Uterus (tissue), 4 donors: ENCODE measurements around the gene GNG7. TPM values are rescaled to one million over a fixed set of nuclear protein-coding genes. Genes with fewer than 3 reads are reported as not detected.
"Not testable (repeated sequence)": the region's sequence is repeated elsewhere in the genome, so short reads cannot be mapped to it uniquely, and the experiment has no call there.

Source experiments
- DNase-seq, 2 donors: peaks; one replicate each; pipeline ENCODE4 v3.0.0-alpha.2; 2019 to 2020
- H3K27ac ChIP-seq, 2 donors: fragments of 200-600 bp; sonication (generic); 1 replicate in 1 of 2; 2 replicates in 1 of 2; pipeline ENCODE4 v1.5.1; 2016 to 2018
- H3K27me3 ChIP-seq, 2 donors: fragments of 200-600 bp; sonication (generic); one replicate each; pipeline ENCODE4 v1.5.1; 2018 to 2019; ENCODE audit warnings: control low read depth in 1 of 2
- H3K36me3 ChIP-seq, 2 donors: fragments of 200-600 bp; sonication (generic); one replicate each; pipeline ENCODE4 v1.5.1; 2019; ENCODE audit warnings: control low read depth in 1 of 2
- H3K4me1 ChIP-seq, 2 donors: fragments of 200-600 bp; sonication (generic); one replicate each; pipeline ENCODE4 v1.5.1; 2018 to 2019; ENCODE audit warnings: control low read depth in 1 of 2
- H3K4me3 ChIP-seq, 2 donors: fragments of 200-600 bp; sonication (generic); 1 replicate in 1 of 2; 2 replicates in 1 of 2; pipeline ENCODE4 v1.5.1; 2018 to 2019; ENCODE audit warnings: mild to moderate bottlenecking in 1 of 2
- H3K9me3 ChIP-seq, 2 donors: fragments of 200-600 bp; sonication (generic); one replicate each; pipeline ENCODE4 v1.5.1; 2019; ENCODE audit warnings: control low read depth in 1 of 2
- POLR2A ChIP-seq, 2 donors: fragments of 450-650 bp; IDR thresholded peaks; one replicate each; pipeline ENCODE4 v1.6.1; 2016; ENCODE audit warnings: antibody characterized with exemption in 2 of 2, mild to moderate bottlenecking in 1 of 2, moderate library complexity in 1 of 2
- intact Hi-C: fragments of 100-400 bp; cut with DNase I; formaldehyde crosslinking; loops from one replicate; pipeline ENCODE4 v1.15.1; 2023; ENCODE audit warnings: low total_unique reads
- total RNA-seq, 4 donors: library from RNA; depleted of rRNA in 3 of 4; stranded (reverse); fragments of >200 nt in 3 of 4; gene quantifications; one replicate each; pipeline versions ENCODE4 v1.1.0 to v1.2.4, GENCODE V29; 2014 to 2023
- TF ChIP-seq, protein P1 (sequence below), 4 experiments: fragments of 200-600 bp in 2 of 4; fragments of 450-650 bp in 2 of 4; sonication (generic) in 2 of 4; IDR thresholded peaks; one replicate each; pipeline ENCODE4 v1.5.1; 2016 to 2019; ENCODE audit warnings: antibody characterized with exemption in 4 of 4, mild to moderate bottlenecking in 2 of 4, moderate library complexity in 1 of 4
- donor health status: DM: yes; HTN: yes; CAD: no.

Gene GNG7
- total RNA-seq, 4 donors from 2014 or later, result 0.88 to 11.1 (median 3.2) TPM

- no peak overlapping the region for H3K4me3 ChIP-seq
- no peak overlapping the region for H3K27ac ChIP-seq
- H3K4me1 ChIP-seq, result no peaks in the 10 kb centered on the region
- no peaks in the 10 kb centered on the region for H3K27me3 ChIP-seq
- intact Hi-C loops, result loop anchor here (2.0 kb wide), 1 partner anchor 140 kb away; no protein-coding TSS in a partner anchor
- DNase-seq, result no peak
- no peaks in the 10 kb centered on the region for H3K36me3 ChIP-seq
- no peaks in the 10 kb centered on the region for H3K9me3 ChIP-seq
- TF ChIP-seq, protein P1, sequence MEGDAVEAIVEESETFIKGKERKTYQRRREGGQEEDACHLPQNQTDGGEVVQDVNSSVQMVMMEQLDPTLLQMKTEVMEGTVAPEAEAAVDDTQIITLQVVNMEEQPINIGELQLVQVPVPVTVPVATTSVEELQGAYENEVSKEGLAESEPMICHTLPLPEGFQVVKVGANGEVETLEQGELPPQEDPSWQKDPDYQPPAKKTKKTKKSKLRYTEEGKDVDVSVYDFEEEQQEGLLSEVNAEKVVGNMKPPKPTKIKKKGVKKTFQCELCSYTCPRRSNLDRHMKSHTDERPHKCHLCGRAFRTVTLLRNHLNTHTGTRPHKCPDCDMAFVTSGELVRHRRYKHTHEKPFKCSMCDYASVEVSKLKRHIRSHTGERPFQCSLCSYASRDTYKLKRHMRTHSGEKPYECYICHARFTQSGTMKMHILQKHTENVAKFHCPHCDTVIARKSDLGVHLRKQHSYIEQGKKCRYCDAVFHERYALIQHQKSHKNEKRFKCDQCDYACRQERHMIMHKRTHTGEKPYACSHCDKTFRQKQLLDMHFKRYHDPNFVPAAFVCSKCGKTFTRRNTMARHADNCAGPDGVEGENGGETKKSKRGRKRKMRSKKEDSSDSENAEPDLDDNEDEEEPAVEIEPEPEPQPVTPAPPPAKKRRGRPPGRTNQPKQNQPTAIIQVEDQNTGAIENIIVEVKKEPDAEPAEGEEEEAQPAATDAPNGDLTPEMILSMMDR (IDR thresholded peaks at IDR 0.05), result no peak
- TF ChIP-seq POLR2A (IDR thresholded peaks at IDR 0.05), result no peak
Observed at GRCh38 chr19:2612619-2613249, 89.8 kb downstream of the GNG7 start.

GRCh38 chr19:2611483-2612464 is 90.7 kb downstream of the GNG7 start:
- Histone ChIP-seq H3K27ac (peak overlapping the region; percentile 82 to 88), H3K4me1 (no peaks in the 10 kb centered on the region), H3K27me3 (no peaks in the 10 kb centered on the region), H3K36me3 (no peaks in the 10 kb centered on the region), H3K9me3 (no peaks in the 10 kb centered on the region), H3K4me3 (no peak overlapping the region)
- TF ChIP-seq, protein P1 (IDR thresholded peaks at IDR 0.05), result no peak
- TF ChIP-seq POLR2A (IDR thresholded peaks at IDR 0.05), result no peak
- intact Hi-C loops, result loop anchor here (2.0 kb wide), 1 partner anchor 139 kb away; no protein-coding TSS in a partner anchor
- no peak for DNase-seq

DNA sequence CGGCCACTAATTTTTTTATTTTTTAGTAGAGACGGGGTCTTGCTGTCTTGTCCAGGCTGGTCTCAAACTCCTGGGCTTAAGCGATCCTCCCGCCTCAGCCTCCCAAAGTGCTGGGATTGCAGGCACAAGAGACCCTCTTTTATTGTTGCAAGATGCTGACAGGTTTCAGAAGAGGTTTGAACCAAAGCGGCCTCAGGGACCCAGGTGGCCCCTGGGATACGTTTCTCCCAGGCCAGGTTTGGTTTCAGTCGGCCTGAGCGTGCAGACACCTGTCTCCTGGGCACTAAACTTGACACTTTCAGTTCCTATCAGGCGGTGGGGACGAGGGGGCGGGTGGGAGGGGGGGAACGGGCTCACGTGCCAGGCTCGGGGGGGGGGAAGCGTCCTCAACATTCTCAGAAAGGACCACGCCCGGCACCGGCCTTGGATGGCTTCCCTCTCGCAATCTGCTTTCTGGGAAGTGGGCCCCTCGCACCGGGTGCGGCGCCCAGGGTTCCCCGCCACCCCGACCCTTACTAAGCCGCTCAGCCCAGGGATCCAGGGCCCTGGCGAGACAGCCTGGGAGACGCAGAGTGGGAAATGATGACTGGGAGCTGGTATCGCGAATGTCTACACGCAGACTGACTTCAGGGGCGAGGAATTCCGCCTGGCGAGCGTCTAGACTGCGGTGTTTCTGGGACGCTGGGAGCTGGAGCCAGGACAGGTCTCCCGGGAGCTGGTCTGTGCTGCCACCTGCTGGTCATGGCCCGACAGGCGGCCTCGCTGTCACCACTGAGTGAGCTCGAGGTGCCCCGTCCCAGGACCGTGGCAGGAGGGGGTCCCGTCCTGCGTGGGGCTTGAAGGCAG is 91.6 kb downstream of the GNG7 start:
- intact Hi-C loops, result no loop called here
- Histone ChIP-seq H3K27ac (peak overlapping the region; percentile 82 to 88), H3K9me3 (no peaks in the 10 kb centered on the region), H3K4me1 (no peaks in the 10 kb centered on the region), H3K27me3 (no peaks in the 10 kb centered on the region), H3K36me3 (no peaks in the 10 kb centered on the region), H3K4me3 (peak overlapping the region; percentile 33 to 40)
- TF ChIP-seq POLR2A (IDR thresholded peaks at IDR 0.05), result peak; percentile 19 to 43
- TF ChIP-seq, protein P1 (IDR thresholded peaks at IDR 0.05), result peak; percentile 97 to 99 (median 98)
- peak; percentile 92 to 93 for DNase-seq

DNA sequence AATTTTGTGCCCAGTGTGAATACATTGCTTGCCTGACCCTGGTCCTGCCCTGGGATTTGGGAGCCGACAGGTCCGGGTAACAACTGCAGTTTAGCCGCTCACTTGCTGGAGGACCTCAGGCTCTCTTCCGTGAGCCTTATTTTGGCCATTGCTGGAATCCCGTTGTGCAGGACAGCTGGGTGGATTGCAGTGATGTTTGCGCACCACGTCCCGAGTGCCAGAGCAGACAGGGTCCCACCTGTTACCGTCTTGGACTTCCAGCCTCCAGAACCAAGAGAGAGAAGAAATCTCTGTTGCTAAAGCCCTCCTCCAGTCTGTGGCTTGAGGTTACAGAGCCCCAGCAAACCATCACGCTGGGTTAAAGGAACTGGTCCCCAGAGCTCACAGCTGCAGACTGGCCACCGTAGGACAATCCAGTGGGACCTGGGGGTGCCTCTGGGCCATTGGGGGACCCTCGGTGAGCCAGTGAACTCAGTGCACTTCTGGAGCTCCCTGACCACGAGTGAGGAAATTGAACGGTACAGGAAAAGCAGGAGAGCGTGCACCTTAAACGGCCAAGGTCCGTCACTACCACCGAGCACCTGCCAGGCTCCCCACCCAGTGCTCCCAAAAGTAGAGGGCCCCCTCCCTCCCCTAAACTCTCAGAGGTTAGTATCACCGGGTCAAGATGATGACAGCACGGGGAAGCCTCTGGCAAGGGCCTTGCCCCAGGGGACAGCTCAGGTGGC is 92.9 kb downstream of the GNG7 start:
- no peaks in the 10 kb centered on the region for H3K36me3 ChIP-seq
- no peak overlapping the region for H3K4me3 ChIP-seq
- H3K27me3 ChIP-seq, result no peaks in the 10 kb centered on the region
- no peak for DNase-seq
- intact Hi-C loops, result no loop called here
- no peak overlapping the region for H3K27ac ChIP-seq
- TF ChIP-seq POLR2A (IDR thresholded peaks at IDR 0.05), result no peak
- TF ChIP-seq, protein P1 (IDR thresholded peaks at IDR 0.05), result no peak
- H3K4me1 ChIP-seq, result no peaks in the 10 kb centered on the region
- H3K9me3 ChIP-seq, result no peaks in the 10 kb centered on the region

- H3K27ac ChIP-seq, H3K36me3 ChIP-seq, H3K4me1 ChIP-seq, H3K9me3 ChIP-seq, H3K27me3 ChIP-seq, DNase-seq, H3K4me3 ChIP-seq, intact Hi-C loops: not testable (repeated sequence)
Observed at GRCh38 chr19:2609034-2609388, 93.5 kb downstream of the GNG7 start.
